HepG2 (cell line): ENCODE measurements around the gene SLC4A8.

Source experiments
- BRCA1 ChIP-seq: sonication (generic); formaldehyde crosslinking; IDR thresholded peaks from 2 replicates; pipeline ENCODE4 v1.4.0; 2020; ENCODE audit warnings: missing genetic modification reagents
- CEBPB ChIP-seq: IDR thresholded peaks from 2 replicates; pipeline ENCODE4 v1.6.1; 2011; ENCODE audit warnings: low read depth, low read length, improper control_type of control experiment, borderline replicate concordance
- CTCF ChIP-seq: sonication (generic); formaldehyde crosslinking; IDR thresholded peaks from 2 replicates; pipeline ENCODE4 v1.5.0; 2020; ENCODE audit warnings: mild to moderate bottlenecking, missing genetic modification reagents, moderate library complexity
- PAF1 ChIP-seq: IDR thresholded peaks from 2 replicates; pipeline ENCODE4 v1.6.1; 2016; ENCODE audit warnings: missing genetic modification reagents, missing compliant biosample characterization
- RAD51 ChIP-seq: fragments of 450-650 bp; IDR thresholded peaks from 2 replicates; pipeline ENCODE4 v1.6.1; 2016; ENCODE audit warnings: borderline replicate concordance
- ZNF136 ChIP-seq: sonication (generic); formaldehyde crosslinking; IDR thresholded peaks from 2 replicates; pipeline ENCODE4 v1.8.1; 2022; ENCODE audit warnings: low read depth, mild to moderate bottlenecking, moderate library complexity, missing genetic modification reagents
- ZNF672 ChIP-seq: sonication (generic); formaldehyde crosslinking; IDR thresholded peaks from 2 replicates; pipeline ENCODE4 v1.8.1; 2022; ENCODE audit warnings: missing genetic modification reagents
- ZNF768 ChIP-seq: sonication (generic); formaldehyde crosslinking; IDR thresholded peaks from 2 replicates; pipeline ENCODE4 v1.4.0; 2020; ENCODE audit warnings: missing genetic modification reagents

GRCh38 chr12:51406290-51406689 is 18.3 kb upstream of the SLC4A8 start:
- TF ChIP-seq ZNF136 (no peak), ZNF672 (CRISPR knock-in tag) (no peak), ZNF768 (CRISPR knock-in tag) (no peak), RAD51 (no peak), CTCF (no peak), BRCA1 (CRISPR knock-in tag) (no peak), CEBPB (no peak), PAF1 (CRISPR knock-in tag) (no peak)
